GM11168 (cell line): ENCODE measurements around the gene ANKIB1.

Experiments used
- in situ Hi-C: fragments of 300-500 bp; cut with MboI; formaldehyde crosslinking; loops from one replicate; pipeline ENCODE4 v1.12.0; 2022; ENCODE audit warnings: low sequenced_read_pairs; ENCODE audit not compliant: unreplicated experiment

The ANKIB1 gene

GRCh38 chr7:92266415-92267241, 20.9 kb downstream of the ANKIB1 start:
- in situ Hi-C loops, result no loop called here

GRCh38 chr7:92268921-92269320, 23.1 kb downstream of the ANKIB1 start:
- in situ Hi-C loops, result no loop called here

GRCh38 chr7:92275327-92275726, 29.6 kb downstream of the ANKIB1 start:
- in situ Hi-C loops, result no loop called here

GRCh38 chr7:92276460-92276864, 30.7 kb downstream of the ANKIB1 start:
- in situ Hi-C loops, result no loop called here

GRCh38 chr7:92279396-92280031, 33.7 kb downstream of the ANKIB1 start:
- in situ Hi-C loops, result no loop called here

GRCh38 chr7:92281031-92281430, 35.3 kb downstream of the ANKIB1 start:
- in situ Hi-C loops, result no loop called here

- in situ Hi-C loops, result no loop called here
Observed at GRCh38 chr7:92282221-92282814, 36.5 kb downstream of the ANKIB1 start.

GRCh38 chr7:92282930-92283329, 37.2 kb downstream of the ANKIB1 start:
- in situ Hi-C loops, result no loop called here

GRCh38 chr7:92289321-92289720, 43.5 kb downstream of the ANKIB1 start:
- in situ Hi-C loops, result no loop called here

GRCh38 chr7:92292981-92293380, 47.2 kb downstream of the ANKIB1 start:
- in situ Hi-C loops, result no loop called here

GRCh38 chr7:92293896-92294590, 48.3 kb downstream of the ANKIB1 start:
- in situ Hi-C loops, result no loop called here

GRCh38 chr7:92295391-92295790, 49.6 kb downstream of the ANKIB1 start:
- in situ Hi-C loops, result no loop called here

GRCh38 chr7:92296235-92296634, 50.5 kb downstream of the ANKIB1 start:
- in situ Hi-C loops, result no loop called here

- in situ Hi-C loops, result no loop called here
Observed at GRCh38 chr7:92296880-92297445, 51.2 kb downstream of the ANKIB1 start.

GRCh38 chr7:92297736-92298135, 52.0 kb downstream of the ANKIB1 start:
- in situ Hi-C loops, result no loop called here

GRCh38 chr7:92303761-92304160, 58.0 kb downstream of the ANKIB1 start:
- in situ Hi-C loops, result no loop called here

- in situ Hi-C loops, result no loop called here
Observed at GRCh38 chr7:92304406-92304893, 58.7 kb downstream of the ANKIB1 start.

- in situ Hi-C loops, result no loop called here
Observed at GRCh38 chr7:92306153-92306552, 60.4 kb downstream of the ANKIB1 start.

GRCh38 chr7:92313055-92313454, 67.3 kb downstream of the ANKIB1 start:
- in situ Hi-C loops, result no loop called here

GRCh38 chr7:92319243-92319642, 73.5 kb downstream of the ANKIB1 start:
- in situ Hi-C loops, result no loop called here
